Gastrocnemius medialis (tissue), 4 donors: ENCODE measurements around the gene RABEP2. TPM values are rescaled to one million over a fixed set of nuclear protein-coding genes. Genes with fewer than 3 reads are reported as not detected.
"Not testable (repeated sequence)": the region's sequence is repeated elsewhere in the genome, so short reads cannot be mapped to it uniquely, and the experiment has no call there.

Experiments used
- ATAC-seq, 2 donors: fragments of 150-250 bp; one replicate each; pipeline ENCODE4 v1.9.1; 2016
- DNase-seq, 2 donors: peaks; one replicate each; pipeline ENCODE4 v3.0.0-alpha.2; 2019
- H3K27ac ChIP-seq, 4 donors: fragments of 200-600 bp; sonication (generic); 1 replicate in 1 of 4; 2 replicates in 3 of 4; pipeline ENCODE4 v1.5.1; 2016 to 2018; ENCODE audit warnings: mild to moderate bottlenecking in 2 of 4, moderate library complexity in 1 of 4
- H3K27me3 ChIP-seq, 3 donors: fragments of 200-600 bp; sonication (generic) in 2 of 3; 1 replicate in 1 of 3; 2 replicates in 2 of 3; pipeline versions ENCODE4 v1.5.1 to v1.6.0; 2016 to 2019; ENCODE audit warnings: mild to moderate bottlenecking in 1 of 3, moderate library complexity in 1 of 3
- H3K36me3 ChIP-seq, 2 donors: fragments of 200-600 bp; sonication (generic) in 1 of 2; one replicate each; pipeline ENCODE4 v1.5.1; 2017 to 2018
- H3K4me1 ChIP-seq, 2 donors: fragments of 200-600 bp; sonication (generic) in 1 of 2; one replicate each; pipeline ENCODE4 v1.5.1; 2016 to 2017; ENCODE audit warnings: mild to moderate bottlenecking in 2 of 2
- H3K4me3 ChIP-seq, 4 donors: fragments of 200-600 bp; sonication (generic) in 3 of 4; 1 replicate in 1 of 4; 2 replicates in 3 of 4; pipeline ENCODE4 v1.5.1; 2016 to 2019; ENCODE audit warnings: mild to moderate bottlenecking in 2 of 4
- H3K9me3 ChIP-seq, 3 donors: fragments of 200-600 bp; sonication (generic) in 2 of 3; 1 replicate in 1 of 3; 2 replicates in 2 of 3; pipeline ENCODE4 v1.5.1; 2016 to 2019
- CTCF ChIP-seq, 5 experiments: fragments of 450-650 bp in 3 of 5; fragments of 200-600 bp in 2 of 5; sonication (generic) in 2 of 5; IDR thresholded peaks in 4 of 5; conservative IDR thresholded peaks in 1 of 5; 1 replicate in 4 of 5; 2 replicates in 1 of 5; pipeline ENCODE4 v1.5.1; 2016 to 2019; ENCODE audit warnings: antibody characterized with exemption in 5 of 5, mild to moderate bottlenecking in 3 of 5, moderate library complexity in 3 of 5
- POLR2A ChIP-seq, 2 donors: fragments of 450-650 bp; IDR thresholded peaks; one replicate each; pipeline ENCODE4 v1.6.1; 2017; ENCODE audit warnings: antibody characterized with exemption in 2 of 2, mild to moderate bottlenecking in 2 of 2, moderate library complexity in 2 of 2
- in situ Hi-C, 4 donors: fragments of 200-750 bp; cut with MboI; loops; one replicate each; pipeline versions ENCODE4 v1.15.0 to v1.8.0; 2017; ENCODE audit warnings: low sequenced_read_pairs in 4 of 4
- intact Hi-C: fragments of 100-400 bp; cut with DNase I; formaldehyde crosslinking; loops from one replicate; pipeline ENCODE4 v1.15.1; 2023; ENCODE audit warnings: low total_unique reads
- total RNA-seq, 4 donors: library from RNA; depleted of rRNA; stranded (reverse); fragments of >200 nt; gene quantifications; one replicate each; pipeline versions ENCODE4 v1.1.0 to v1.2.3, GENCODE V29; 2016

The RABEP2 gene
- 10 to 100 TPM in 1 of 4 donors, 1 to 10 TPM in 3; 2.9 to 13.9 (median 6.4) TPM for total RNA-seq

GRCh38 chr16:28924762-28925385, at the start of gene RABEP2:
TSS of gene RABEP2 (minus strand) at chr16:28925238. CDS start at chr16:28925163, 75 bp downstream.
- ATAC-seq = peak; percentile 91 to 96
- peaks cover 9% of the 10 kb centered on the region in 2 donors for H3K4me1 ChIP-seq
- H3K27ac ChIP-seq = peak within 1 kb of the TSS; percentile 83 to 99 (median 94)
- peak within 1 kb of the TSS; percentile 67 to 99 (median 86) for H3K4me3 ChIP-seq
- in situ Hi-C loops = no loop called here
- intact Hi-C loops = loop anchor here (1.0 to 2.0 kb wide), 4 partner anchors 25 to 102 kb away; partner anchors contain the start of genes ATXN2L, NFATC2IP and TUFM
- H3K9me3 ChIP-seq = no peaks in the 10 kb centered on the region
- H3K27me3 ChIP-seq = no peaks in the 10 kb centered on the region
- DNase-seq = peak; percentile 77 to 89
- no peak for TF ChIP-seq CTCF (IDR thresholded peaks at IDR 0.05 in 4 of 5, conservative IDR thresholded peaks at IDR 0.05 in 1 of 5)
- TF ChIP-seq POLR2A (IDR thresholded peaks at IDR 0.05) = peak; percentile 63 to 69
- H3K36me3 ChIP-seq = no peaks in the 10 kb centered on the region

GRCh38 chr16:28974437-28975157, 49.6 kb upstream of the RABEP2 start, which contains the start of gene SPNS1:
TSS of gene SPNS1 (plus strand) at chr16:28974778. CDS start at chr16:28975152, 374 bp downstream.
- Histone ChIP-seq H3K9me3 (no peaks in the 10 kb centered on the region), H3K36me3 (peaks cover 0 to 20% of the 10 kb centered on the region in 2 donors), H3K4me1 (peaks cover 14 to 20% of the 10 kb centered on the region in 2 donors), H3K4me3 (peak within 1 kb of the TSS; percentile 90 to 98 (median 95)), H3K27ac (peak within 1 kb of the TSS; percentile 81 to 89 (median 84)), H3K27me3 (no peaks in the 10 kb centered on the region)
- TF ChIP-seq CTCF (IDR thresholded peaks at IDR 0.05 in 4 of 5, conservative IDR thresholded peaks at IDR 0.05 in 1 of 5) (peak in 1 of 5 experiments; percentile 36), POLR2A (IDR thresholded peaks at IDR 0.05) (peak; percentile 23 to 45)
- in situ Hi-C loops = no loop called here
- intact Hi-C loops = loop anchor here (1.0 to 10.0 kb wide), 2 partner anchors 24 to 830 kb away; partner anchors contain the start of genes MAZ and NFATC2IP
- DNase-seq (peak; percentile 97), ATAC-seq (peak; percentile 95 to 97)

GRCh38 chr16:28974007-28974436, 49.0 kb upstream of the RABEP2 start:
- ATAC-seq (peak in 1 of 2 donors; percentile 21), DNase-seq (no peak)
- H3K4me1 ChIP-seq = peaks cover 14 to 20% of the 10 kb centered on the region in 2 donors
- peak overlapping the region; percentile 90 to 98 (median 95) for H3K4me3 ChIP-seq
- TF ChIP-seq POLR2A (IDR thresholded peaks at IDR 0.05) (no peak), CTCF (IDR thresholded peaks at IDR 0.05 in 4 of 5, conservative IDR thresholded peaks at IDR 0.05 in 1 of 5) (peak in 3 of 5 experiments; percentile 19 to 42 (median 32))
- H3K27me3 ChIP-seq = no peaks in the 10 kb centered on the region
- H3K9me3 ChIP-seq = no peaks in the 10 kb centered on the region
- in situ Hi-C loops = no loop called here
- intact Hi-C loops = loop anchor here (1.0 to 10.0 kb wide), 2 partner anchors 24 to 831 kb away; partner anchors contain the start of genes MAZ and NFATC2IP
- peak overlapping the region; percentile 81 to 89 (median 84) for H3K27ac ChIP-seq
- H3K36me3 ChIP-seq = peaks cover 0 to 14% of the 10 kb centered on the region in 2 donors

- H3K4me1 ChIP-seq, ATAC-seq, H3K36me3 ChIP-seq, DNase-seq, H3K9me3 ChIP-seq, H3K4me3 ChIP-seq, in situ Hi-C loops, H3K27ac ChIP-seq, H3K27me3 ChIP-seq: not testable (repeated sequence)
- intact Hi-C loops = loop anchor here (10.0 kb wide), 1 partner anchor 835 kb away; the partner anchor contains the start of gene MAZ
Measured at GRCh38 chr16:28969696-28970095, 44.7 kb upstream of the RABEP2 start.

GRCh38 chr16:28967156-28967555, 42.1 kb upstream of the RABEP2 start:
- in situ Hi-C loops = no loop called here

More at GRCh38 chr16:28967156-28967555, 42.1 kb upstream of the RABEP2 start:
- no peak for DNase-seq
- H3K4me1 ChIP-seq = no peaks in the 10 kb centered on the region
- no peak overlapping the region for H3K27ac ChIP-seq
- H3K9me3 ChIP-seq = no peaks in the 10 kb centered on the region
- no peak for ATAC-seq
- TF ChIP-seq CTCF (IDR thresholded peaks at IDR 0.05 in 4 of 5, conservative IDR thresholded peaks at IDR 0.05 in 1 of 5) (no peak), POLR2A (IDR thresholded peaks at IDR 0.05) (no peak)
- H3K27me3 ChIP-seq = no peaks in the 10 kb centered on the region
- no peak overlapping the region for H3K4me3 ChIP-seq
- intact Hi-C loops = no loop called here
- H3K36me3 ChIP-seq = peaks cover 0 to 29% of the 10 kb centered on the region in 2 donors
